Glutamatergic neuron (in vitro differentiated cells): ENCODE data around the gene CPM. TPM values are rescaled to one million over a fixed set of nuclear protein-coding genes. Genes with fewer than 3 reads are reported as not detected.
A peak's percentile ranks its signal among the peaks of the same experiment; 100 is the strongest.

Experiments used
- DNase-seq: peaks from one replicate; pipeline ENCODE4 v3.0.0; 2022
- H3K27ac Mint-ChIP-seq: one replicate; pipeline ENCODE4 v1.8.0; 2020; ENCODE audit warnings: mild to moderate bottlenecking, mixed read lengths, inconsistent platforms; ENCODE audit not compliant: unreplicated experiment
- H3K27me3 Mint-ChIP-seq: one replicate; pipeline ENCODE4 v1.8.0; 2020; ENCODE audit warnings: mild to moderate bottlenecking, moderate library complexity, mixed read lengths, inconsistent platforms; ENCODE audit not compliant: unreplicated experiment
- H3K36me3 Mint-ChIP-seq: one replicate; pipeline ENCODE4 v1.8.0; 2020; ENCODE audit warnings: mild to moderate bottlenecking, mixed read lengths, inconsistent platforms; ENCODE audit not compliant: unreplicated experiment
- H3K4me1 Mint-ChIP-seq: one replicate; pipeline ENCODE4 v1.8.0; 2020; ENCODE audit warnings: mild to moderate bottlenecking, low read depth, mixed read lengths, inconsistent platforms; ENCODE audit not compliant: unreplicated experiment
- H3K4me3 Mint-ChIP-seq: one replicate; pipeline ENCODE4 v1.8.0; 2020; ENCODE audit warnings: mild to moderate bottlenecking, mixed read lengths, inconsistent platforms; ENCODE audit not compliant: unreplicated experiment
- H3K9me3 Mint-ChIP-seq: one replicate; pipeline ENCODE4 v1.8.0; 2020; ENCODE audit warnings: mild to moderate bottlenecking, moderate library complexity, mixed read lengths, inconsistent platforms; ENCODE audit not compliant: unreplicated experiment
- CTCF ChIP-seq: fragments of 200-600 bp; sonication (generic); IDR thresholded peaks from one replicate; pipeline ENCODE4 v1.5.0; 2021; ENCODE audit not compliant: partially characterized antibody, unreplicated experiment
- total RNA-seq: library from RNA; stranded (reverse); fragmentation: NEBNext Ultra II Directional; extraction: Animal tissue kit (Norgen Biotek cat#: 25700); gene quantifications from one replicate; pipeline ENCODE4 v1.2.1, GENCODE V29; 2021; ENCODE audit not compliant: unreplicated experiment

CPM gene
- total RNA-seq, 1 donor from 2014 or later, result not detected

DNA sequence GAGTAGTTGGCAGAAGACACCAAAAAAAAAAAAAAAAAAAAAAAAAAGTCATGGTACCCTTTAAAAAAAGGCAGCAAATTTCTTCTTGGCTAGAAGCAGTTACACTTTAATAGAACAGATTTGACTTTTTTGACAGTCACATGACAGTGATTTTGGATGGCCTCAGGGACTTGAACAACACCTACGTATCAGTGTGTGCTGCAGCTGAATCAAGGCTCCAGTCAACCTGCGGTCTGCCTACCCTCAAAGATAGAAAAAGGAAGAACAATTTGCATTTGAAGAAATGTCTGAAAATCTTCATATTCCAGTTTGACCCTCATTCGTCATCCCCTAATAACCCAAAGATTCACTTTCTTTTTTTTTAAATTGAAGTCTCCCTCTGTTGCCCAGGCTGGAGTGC is 71.1 kb downstream of the CPM start:
- H3K9me3 Mint-ChIP-seq, result no peaks in the 10 kb centered on the region
- no peak overlapping the region for H3K4me3 Mint-ChIP-seq
- H3K4me1 Mint-ChIP-seq, result peaks cover 2% of the 10 kb centered on the region
- H3K27me3 Mint-ChIP-seq, result peaks cover 2% of the 10 kb centered on the region
- H3K27ac Mint-ChIP-seq, result no peak overlapping the region
- DNase-seq, result no peak
- TF ChIP-seq CTCF, result no peak
- H3K36me3 Mint-ChIP-seq, result no peaks in the 10 kb centered on the region

GRCh38 chr12:68856510-68856909 is 76.5 kb downstream of the CPM start:
- H3K36me3 Mint-ChIP-seq, result no peaks in the 10 kb centered on the region
- peaks cover 7% of the 10 kb centered on the region for H3K4me1 Mint-ChIP-seq
- no peak overlapping the region for H3K4me3 Mint-ChIP-seq
- no peak for TF ChIP-seq CTCF
- no peak for DNase-seq
- H3K27ac Mint-ChIP-seq, result peak overlapping the region; percentile 31
- H3K9me3 Mint-ChIP-seq, result peaks cover 2% of the 10 kb centered on the region
- no peaks in the 10 kb centered on the region for H3K27me3 Mint-ChIP-seq

- Mint-ChIP-seq H3K4me3 (no peak overlapping the region), H3K27ac (no peak overlapping the region), H3K36me3 (no peaks in the 10 kb centered on the region), H3K27me3 (no peaks in the 10 kb centered on the region), H3K9me3 (peaks cover 2% of the 10 kb centered on the region), H3K4me1 (peaks cover 7% of the 10 kb centered on the region)
- TF ChIP-seq CTCF, result no peak
- no peak for DNase-seq
These were observed 77.2 kb downstream of the CPM start for GRCh38 chr12:68855771-68856170.

- no peak overlapping the region for H3K27ac Mint-ChIP-seq
- H3K36me3 Mint-ChIP-seq, result no peaks in the 10 kb centered on the region
- no peak for TF ChIP-seq CTCF
- no peaks in the 10 kb centered on the region for H3K27me3 Mint-ChIP-seq
- peaks cover 2% of the 10 kb centered on the region for H3K9me3 Mint-ChIP-seq
- DNase-seq, result no peak
- H3K4me3 Mint-ChIP-seq, result no peak overlapping the region
- peaks cover 7% of the 10 kb centered on the region for H3K4me1 Mint-ChIP-seq
These were observed 77.9 kb downstream of the CPM start for GRCh38 chr12:68855111-68855510.

GRCh38 chr12:68854554-68854953 is 78.4 kb downstream of the CPM start:
- H3K4me3 Mint-ChIP-seq, result no peak overlapping the region
- no peaks in the 10 kb centered on the region for H3K27me3 Mint-ChIP-seq
- H3K4me1 Mint-ChIP-seq, result peaks cover 7% of the 10 kb centered on the region
- no peak for DNase-seq
- peaks cover 2% of the 10 kb centered on the region for H3K9me3 Mint-ChIP-seq
- no peaks in the 10 kb centered on the region for H3K36me3 Mint-ChIP-seq
- no peak overlapping the region for H3K27ac Mint-ChIP-seq
- no peak for TF ChIP-seq CTCF
